GM18867 (cell line): Measurements from ENCODE around the gene MED12.
"Not testable (repeated sequence)": the region's sequence is repeated elsewhere in the genome, so short reads cannot be mapped to it uniquely, and the experiment has no call there.

Source experiments
- ATAC-seq: cut with Tn5 transposase; IDR thresholded peaks from one replicate; pipeline ENCODE4 v1.9.1; 2021; ENCODE audit warnings: mild to moderate bottlenecking, moderate library complexity; ENCODE audit not compliant: unreplicated experiment

MED12 gene

DNA sequence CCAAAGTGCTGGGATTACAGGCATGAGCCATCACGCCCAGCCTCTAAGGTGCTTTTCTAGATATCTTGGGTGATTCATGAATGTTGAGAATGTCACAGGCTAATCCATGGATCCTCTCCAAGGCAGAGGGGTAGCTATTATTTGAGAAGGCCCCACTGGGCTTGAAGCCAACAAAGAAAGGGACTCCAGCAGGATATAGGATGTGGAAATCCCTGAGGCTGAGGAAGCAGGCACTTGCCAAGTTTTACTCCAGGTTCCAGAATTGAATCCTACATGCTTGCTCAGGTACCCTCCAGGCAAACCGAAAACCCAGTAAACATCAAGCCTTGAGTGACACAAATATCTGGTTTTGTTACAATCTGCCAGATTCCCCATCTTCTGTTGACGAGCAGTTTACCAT, 42.1 kb downstream of the MED12 start:
- ATAC-seq = no peak

DNA sequence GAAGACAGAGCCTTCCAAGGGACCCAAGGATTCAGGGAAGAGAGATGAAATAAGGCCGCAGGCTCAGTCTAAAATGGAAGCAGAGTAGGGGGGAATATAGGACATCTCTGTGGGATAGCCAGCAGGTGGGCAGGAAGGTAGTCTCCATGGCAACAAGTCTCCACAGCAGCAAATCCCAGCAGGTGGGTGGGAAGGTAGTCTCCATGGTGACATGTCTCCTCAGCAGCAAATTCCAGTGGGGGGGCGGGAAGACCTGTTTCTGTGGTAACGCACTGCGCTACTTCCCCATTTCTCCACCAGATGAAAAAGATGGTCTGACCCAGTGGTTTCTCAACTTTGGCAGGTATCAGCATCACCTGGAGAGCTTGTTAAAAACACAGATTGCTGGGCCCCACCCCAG, 44.6 kb downstream of the MED12 start:
- no peak for ATAC-seq

DNA sequence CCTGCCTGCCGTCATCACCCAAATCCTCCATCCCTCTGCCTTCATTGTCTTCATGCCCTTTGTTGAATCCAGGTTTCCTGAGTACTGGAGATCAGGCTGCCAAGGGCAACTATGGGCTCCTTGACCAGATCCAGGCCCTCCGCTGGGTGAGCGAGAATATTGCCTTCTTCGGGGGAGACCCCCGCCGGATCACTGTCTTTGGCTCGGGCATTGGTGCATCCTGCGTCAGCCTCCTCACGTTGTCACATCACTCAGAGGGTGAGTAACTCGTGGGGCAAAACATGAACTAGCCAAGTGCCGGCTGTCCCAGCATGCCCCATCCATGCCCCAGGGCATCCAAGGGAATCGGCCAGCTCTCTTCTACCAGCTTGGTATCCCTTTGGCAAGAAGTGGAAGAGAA, 45.7 kb downstream of the MED12 start:
- no peak for ATAC-seq

DNA sequence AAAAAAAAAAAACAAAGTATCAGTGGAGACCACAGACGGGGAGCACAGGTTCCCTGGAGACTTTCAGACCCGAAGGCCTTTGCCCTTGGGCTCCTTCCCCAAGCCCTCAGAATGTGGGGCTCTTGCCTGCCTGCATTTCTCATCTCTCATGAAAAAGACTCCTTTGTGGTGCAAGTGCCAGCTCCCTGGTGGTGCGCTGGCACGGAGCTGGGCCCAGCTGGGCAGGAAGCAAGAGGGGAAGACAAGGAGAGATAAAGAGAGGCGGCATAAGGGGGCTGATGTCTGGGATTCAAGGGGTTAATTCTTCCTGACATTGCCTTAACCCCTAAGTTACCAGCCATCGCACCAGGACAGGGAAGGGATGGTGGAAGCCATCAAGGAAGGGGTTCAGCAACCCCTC, 48.1 kb downstream of the MED12 start:
- ATAC-seq = no peak

DNA sequence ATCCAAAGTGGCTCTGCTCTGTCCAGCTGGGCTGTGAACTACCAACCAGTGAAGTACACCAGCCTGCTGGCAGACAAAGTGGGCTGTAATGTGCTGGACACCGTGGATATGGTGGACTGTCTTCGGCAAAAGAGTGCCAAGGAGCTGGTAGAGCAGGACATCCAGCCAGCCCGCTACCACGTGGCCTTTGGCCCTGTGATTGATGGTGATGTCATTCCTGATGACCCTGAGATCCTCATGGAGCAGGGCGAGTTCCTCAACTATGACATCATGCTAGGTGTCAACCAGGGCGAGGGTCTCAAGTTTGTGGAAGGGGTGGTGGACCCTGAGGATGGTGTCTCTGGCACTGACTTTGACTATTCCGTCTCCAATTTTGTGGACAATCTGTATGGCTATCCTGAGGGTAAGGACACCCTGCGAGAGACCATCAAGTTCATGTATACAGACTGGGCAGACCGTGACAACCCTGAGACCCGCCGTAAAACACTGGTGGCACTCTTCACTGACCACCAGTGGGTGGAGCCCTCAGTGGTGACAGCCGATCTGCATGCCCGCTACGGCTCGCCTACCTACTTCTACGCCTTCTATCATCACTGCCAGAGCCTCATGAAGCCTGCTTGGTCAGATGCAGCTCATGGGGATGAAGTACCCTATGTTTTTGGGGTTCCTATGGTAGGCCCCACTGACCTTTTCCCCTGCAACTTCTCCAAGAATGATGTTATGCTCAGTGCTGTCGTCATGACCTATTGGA, 48.8 kb downstream of the MED12 start:
- no peak for ATAC-seq

DNA sequence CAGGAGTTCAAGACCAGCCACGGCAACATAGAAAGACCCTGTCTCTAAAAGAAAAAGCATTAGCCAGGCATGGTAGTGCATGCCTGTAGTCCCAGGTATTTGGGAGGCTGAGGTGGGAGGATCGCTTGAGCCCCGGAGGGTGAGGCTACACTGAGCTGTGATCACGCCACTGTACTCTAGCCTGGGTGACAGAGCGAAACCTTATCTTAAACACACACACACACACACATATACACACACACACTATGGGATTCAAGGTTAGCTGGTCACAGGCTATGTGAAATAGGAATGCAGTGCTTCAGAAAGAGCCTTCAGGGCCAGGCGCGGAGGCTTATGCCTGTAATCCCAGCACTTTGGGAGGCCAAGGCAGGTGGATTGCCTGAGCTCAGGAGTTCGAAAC, 49.7 kb downstream of the MED12 start:
- ATAC-seq = no peak

DNA sequence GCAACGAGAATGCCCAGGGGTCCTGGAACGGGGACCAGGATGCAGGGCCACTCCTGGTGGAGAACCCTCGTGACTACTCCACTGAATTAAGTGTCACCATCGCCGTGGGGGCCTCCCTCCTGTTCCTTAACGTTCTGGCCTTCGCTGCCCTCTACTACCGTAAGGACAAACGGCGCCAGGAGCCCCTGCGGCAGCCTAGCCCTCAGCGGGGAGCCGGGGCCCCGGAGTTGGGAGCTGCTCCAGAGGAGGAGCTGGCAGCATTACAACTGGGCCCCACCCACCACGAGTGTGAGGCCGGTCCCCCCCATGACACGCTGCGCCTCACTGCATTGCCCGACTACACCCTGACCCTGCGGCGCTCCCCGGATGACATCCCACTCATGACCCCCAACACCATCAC, 51.2 kb downstream of the MED12 start:
- no peak for ATAC-seq

DNA sequence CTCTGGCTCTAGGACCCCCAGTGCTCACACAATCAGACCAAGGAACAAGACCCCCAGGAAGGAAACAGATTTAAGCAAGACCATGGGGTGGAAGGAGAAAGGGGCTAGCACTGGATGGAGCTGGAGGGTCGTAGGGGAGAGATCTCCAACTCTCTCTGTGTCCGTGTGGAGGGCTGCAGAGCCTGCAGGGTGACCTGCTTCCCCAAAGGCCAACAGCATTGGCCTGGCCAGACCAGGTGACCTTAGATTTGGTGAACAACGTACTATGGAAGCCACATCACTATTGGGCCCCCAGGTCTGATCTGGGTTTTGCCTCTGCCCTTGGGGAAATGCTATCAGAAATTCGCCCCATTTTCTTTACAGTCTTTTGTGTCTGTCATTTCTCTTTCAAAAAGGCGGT, 52.3 kb downstream of the MED12 start:
- no peak for ATAC-seq

DNA sequence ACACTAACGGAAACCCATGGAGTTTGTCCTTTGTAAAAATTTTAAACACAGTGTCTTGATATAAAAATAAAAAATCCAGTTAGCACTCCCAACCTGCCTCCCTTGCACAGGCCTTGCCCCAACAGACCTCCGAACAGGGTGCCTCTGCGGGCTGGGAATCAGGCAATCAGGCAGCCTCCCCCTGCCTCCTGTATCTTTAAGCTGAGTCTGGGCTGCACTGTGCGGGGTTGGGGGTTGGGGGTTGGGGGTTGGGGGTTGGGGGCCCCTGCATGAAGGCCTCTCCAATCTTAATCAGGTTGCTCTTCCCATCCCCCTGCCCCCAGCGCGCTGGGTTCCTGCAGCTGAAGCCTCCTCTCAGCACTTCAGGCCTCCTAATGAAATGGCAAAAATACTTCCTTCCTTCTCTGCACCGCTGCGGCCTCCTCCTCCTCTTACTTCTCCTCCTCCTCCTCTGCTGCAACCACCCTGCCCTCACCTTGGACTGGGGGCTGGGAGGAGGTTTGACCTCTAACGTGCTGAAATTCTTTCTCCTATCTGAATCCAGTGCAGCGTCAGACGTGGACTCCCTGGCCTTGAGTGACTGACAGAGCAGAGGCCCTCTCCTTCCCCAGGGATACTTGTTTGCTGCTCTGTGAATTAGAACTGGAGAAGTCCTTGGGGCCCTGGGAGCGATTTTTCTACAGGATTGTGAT, 52.9 kb downstream of the MED12 start:
- no peak for ATAC-seq

DNA sequence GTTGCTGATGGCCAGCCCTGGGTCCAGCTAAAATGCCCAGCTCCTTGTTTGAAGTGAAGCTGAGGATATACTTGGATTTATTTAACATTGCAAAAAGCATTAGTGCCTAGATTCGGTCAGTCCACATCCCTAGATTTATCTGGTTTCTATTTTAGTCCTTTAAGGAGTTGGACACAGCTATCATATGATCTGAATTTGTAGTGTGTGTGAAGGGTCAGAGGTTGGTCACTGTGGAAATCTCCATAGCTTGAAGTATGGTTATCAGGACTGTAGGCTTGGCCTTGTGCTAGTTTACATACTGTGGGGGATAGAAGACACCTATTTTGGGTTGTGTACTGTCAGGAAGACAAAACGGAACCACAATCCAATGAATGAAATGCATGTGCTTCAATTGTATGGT, 55.0 kb downstream of the MED12 start:
- no peak for ATAC-seq

DNA sequence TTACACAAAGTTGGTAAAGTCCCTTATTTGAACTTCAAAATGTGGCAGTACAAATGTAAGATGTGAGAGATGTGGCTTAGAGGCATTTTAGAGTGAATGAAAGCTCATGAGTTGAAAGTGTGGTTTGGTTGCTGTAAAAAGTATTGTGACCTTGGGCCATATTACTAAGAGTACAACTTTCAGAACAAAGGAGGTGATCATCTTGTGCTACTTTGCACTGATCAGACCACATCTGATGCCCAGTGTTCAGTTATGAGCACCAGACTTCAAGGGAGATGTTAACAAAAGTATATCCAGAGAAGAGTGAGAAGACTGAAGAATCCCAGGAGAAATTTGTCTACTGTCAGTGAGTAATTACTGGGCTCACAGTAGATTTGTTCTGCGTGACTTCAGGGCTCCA, 56.4 kb downstream of the MED12 start:
- ATAC-seq = no peak

DNA sequence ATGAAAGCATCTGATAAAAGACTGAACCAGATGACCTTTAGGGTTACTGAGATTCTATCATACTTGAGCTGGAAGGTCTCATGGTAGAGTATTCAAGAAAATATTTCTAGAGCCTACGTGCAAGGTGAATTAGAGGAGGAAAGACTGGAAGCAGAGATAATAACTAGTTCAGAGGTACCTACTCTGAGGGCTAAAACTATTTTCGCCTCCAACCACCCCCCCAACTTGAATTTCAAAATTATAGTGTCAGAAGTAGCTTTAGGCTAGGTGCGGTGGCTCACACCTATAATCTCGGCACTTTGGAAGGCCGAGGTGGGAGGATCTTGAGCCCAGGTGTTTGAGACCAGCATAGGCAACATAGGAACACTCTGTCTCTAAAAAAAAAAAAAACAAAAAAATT, 57.1 kb downstream of the MED12 start:
- no peak for ATAC-seq

DNA sequence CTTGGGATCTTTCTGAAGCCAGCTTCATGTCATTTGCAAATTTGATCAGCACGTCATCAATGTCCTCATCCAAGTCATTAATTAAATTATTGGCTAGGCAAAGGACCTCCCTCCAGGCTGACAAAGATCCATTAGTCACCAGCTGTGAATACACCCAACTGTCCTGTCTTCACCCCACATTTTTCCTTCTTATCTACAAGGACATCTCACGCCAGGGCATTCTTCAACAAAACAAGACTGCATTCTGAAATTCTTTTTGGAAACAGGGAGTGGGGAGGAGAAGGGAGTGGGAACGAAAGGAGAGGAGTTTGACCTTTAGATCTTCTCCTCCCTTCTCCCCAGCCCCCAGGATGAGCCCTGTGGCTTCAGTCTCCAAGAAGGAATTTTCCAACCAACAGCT, 58.9 kb downstream of the MED12 start:
- ATAC-seq = no peak

DNA sequence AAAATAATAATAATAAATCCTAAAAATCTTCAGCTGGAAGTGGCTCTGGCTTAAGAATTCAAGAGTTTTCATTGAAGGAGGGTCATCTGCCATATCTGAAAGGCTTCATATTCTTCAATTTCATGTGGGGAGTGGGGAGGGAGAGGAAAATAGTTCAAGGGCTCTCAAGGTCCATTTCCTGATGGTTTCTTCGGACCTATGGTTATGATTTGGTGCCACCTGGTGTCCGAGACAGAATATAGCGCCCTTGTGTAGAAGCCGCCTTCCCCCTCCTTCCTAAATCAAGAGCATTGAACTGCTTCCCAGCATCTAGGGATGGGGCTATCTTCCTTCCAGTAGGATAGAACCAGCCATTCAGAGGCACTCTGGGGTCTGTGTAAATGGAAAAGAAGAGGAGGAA, 60.5 kb downstream of the MED12 start:
- peak; percentile 35 for ATAC-seq

DNA sequence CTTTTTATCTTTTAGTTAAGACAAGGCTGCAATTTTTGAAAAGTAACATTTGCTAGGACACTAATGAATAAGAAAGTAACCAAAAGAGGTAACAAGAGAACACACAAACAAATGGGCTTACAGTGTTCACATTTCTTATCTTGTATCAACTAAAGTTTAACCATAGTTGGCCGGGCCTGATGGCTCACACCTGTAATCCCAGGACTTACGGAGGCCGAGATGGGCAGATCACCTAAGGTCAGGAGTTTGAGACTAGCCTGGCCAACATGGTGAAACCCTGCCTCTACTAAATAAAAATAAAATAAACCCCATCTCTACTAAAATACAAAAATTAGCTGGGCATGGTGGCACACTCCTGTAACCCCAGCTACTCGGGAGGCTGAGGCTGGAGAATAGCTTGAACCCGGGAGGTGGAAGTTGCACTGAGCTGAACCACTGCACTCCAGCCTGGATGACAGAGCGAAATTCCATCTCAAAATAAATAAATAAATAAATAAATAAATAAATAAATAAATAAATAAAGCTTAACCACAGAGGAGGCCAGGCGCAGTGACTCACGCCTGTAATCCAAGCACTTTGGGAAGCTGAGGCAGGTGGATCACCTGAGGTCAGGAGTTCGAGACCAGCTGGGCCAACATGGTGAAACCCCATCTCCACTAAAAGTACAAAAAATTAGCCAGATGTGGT, 62.3 kb downstream of the MED12 start:
- ATAC-seq = not testable (repeated sequence)

DNA sequence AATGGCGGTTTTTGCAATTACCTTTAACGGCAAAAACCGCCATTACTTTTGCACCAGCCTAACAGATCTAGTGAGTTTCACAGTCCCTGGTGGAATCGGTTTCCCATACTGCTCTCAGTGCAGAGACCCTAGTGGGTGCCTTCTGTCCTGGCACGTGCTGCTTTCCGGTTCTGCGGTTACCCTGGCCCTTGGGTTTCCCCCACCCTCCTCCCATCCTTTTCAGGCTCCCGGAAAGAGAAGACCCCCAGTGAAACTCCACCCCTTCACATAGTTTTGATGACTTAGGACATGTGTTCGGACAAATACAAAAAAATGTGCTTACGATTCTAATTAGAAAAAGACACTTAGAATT, 63.1 kb downstream of the MED12 start:
- peak; percentile 30 for ATAC-seq

DNA sequence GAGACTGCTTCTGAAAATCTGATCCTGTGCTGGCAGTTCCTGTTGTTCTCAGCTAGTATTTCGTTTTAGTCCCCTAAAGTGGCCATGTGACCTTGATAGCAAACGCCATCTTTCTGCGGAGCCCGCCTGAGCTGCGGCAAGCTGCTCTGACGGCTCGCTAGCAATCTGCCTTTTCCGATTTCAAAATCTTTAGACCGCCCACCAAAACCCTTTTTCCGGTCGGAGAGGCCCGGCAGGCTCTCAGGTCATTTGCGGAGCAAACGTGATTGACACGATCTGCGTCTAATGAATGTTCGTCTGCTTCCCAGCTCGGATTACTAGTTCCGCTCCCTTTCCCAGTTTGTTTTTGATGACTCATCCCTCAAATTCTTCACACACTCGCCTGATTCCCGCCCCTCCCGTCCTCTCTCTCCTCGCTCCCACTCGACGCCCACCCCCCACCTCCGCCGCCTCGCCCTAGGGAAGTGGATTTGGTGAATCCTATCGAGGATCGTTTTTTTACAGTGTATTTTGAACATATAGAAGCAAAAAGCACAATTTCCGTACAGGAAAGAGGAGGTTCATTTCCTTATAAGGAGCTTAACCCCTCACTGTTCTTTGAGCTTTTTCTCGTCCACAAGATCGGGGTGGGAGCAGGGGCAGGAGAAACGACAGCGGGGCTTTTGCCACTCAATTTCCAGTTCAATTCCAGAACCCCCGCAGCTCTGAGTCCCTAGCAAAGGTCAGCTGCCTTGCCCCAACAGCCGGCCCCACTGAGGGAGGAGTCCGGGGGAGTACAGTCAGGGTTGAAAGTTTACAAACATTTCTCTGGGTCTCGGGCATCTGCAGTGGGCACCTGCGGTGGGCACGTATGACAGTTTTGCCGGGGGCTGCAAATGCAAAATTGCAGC, 63.8 kb downstream of the MED12 start:
- ATAC-seq = peak; percentile 89

DNA sequence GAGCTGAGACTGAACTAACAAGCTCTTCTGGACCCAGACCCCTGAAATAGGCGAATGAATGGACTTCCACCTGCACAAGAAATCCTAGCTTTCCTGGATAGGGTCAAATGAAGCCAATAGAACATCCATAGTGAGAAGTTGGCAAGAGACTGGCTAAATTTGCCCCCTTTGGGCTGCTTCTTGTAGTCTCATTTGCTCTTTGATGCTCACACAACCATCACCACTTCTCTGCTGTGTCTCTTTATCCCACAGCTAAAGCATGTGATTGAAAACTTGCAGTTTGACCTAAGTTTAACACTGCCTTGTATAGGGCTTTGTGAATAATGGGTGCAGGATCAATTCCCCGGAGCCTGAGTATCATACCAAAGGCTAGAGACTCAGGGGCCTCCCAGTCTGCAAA, 64.5 kb downstream of the MED12 start:
- no peak for ATAC-seq

DNA sequence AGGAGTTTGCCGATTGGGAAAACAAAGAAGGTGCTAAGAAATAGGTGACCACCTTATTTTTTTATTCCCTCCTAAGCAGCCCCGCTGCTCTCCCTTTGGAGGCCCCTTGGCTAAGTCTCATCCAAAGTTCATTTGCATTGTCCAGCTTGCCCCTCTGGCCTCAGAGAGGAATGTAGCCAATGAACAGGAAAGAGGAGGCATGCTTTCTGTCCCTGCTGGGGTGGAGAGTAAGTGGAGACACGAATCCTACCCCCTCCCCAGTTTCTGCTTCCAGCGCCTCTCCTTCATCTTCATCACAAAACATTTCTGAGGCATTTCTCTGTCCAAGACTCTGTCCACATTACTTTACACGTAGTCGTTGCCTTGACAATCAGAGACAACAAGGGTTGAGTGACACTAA, 64.9 kb downstream of the MED12 start:
- no peak for ATAC-seq

DNA sequence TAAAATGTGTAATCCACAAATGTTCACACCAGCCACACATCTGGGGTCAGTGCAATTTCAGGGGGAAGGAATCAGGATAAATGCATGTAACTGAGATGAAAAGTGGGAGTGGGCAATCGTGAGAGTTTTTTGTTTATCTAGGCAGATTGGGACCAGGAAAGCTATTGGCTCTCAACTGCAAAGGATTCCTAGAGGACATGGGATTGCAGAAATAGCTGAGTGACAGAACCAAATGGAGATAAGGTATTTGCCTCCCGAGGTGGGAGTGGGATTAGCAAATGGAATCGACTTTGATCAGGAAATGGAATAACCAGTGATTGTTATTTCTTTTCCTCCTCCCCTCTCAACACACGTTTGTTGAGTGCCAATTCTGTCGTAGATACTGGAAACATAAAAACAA, 65.7 kb downstream of the MED12 start:
- ATAC-seq = no peak

DNA sequence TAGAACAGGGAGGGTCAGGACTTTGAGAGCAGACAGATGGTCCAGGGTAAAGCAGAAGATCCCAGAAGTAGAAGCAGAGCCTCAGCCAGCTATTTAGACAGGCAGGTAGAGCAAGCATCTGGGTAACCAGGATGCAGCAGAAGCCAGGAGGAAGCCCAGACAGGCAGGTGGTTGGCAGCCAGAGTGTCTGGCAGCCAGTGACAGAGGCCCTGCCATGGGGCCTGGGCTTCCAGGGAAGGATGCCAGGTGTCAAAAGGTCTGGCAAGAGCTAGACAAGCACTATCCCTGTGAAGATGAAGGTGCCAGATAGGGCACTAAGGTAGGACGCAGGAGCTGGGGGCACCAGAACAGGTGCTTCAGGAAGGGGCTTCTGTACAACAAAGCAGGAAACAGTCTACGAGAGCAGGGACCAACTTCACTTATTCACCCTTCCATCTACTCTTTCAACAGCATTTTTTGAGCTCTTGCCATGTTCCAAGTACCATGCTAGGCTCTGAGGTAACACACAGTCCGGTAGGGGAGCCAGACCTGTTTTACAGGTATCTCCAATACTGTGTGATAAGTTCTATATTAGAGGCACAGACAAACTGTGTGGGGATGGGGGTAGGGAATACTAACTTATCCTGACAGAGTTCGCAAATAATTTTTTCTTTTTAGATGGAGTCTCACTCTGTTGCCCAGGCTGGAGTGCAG, 66.6 kb downstream of the MED12 start:
- ATAC-seq = no peak
